GM12878 (cell line): ENCODE measurements around the gene PLXNA2. TPM values are rescaled to one million over a fixed set of nuclear protein-coding genes. Genes with fewer than 3 reads are reported as not detected.

Experiments used
- ATAC-seq: fragments of 200-7000 bp; cut with Tn5 transposase; 3 replicates; pipeline ENCODE4 v1.9.1; 2020; ENCODE audit warnings: mild to moderate bottlenecking, moderate library complexity
- BruUV-seq: library from RNA; stranded (reverse); fragments of 400-500 nt; replicated peaks from 2 replicates; lab custom pipeline; 2021; lab: Mats Ljungman, UMichigan
- CTCF ChIA-PET: fragments of 300-600 bp; sonication (Branson Sonifier 250); formaldehyde crosslinking; extraction: SDS; loops from one replicate; lab custom pipeline; 2021; ENCODE audit warnings: inconsistent platforms; lab: Yijun Ruan, JAX
- POLR2A ChIA-PET: fragments of 350-600 bp; formaldehyde crosslinking; extraction: SDS; loops from one replicate; lab custom pipeline; 2021; ENCODE audit warnings: inconsistent platforms; lab: Charles Lee
- RAD21 ChIA-PET: fragments of 300-600 bp; sonication (Branson Sonifier 250); formaldehyde crosslinking; loops from one replicate; lab custom pipeline; 2023; ENCODE audit warnings: antibody characterized with exemption; ENCODE audit not compliant: unreplicated experiment; lab: Charles Lee
- SMC1A ChIA-PET: fragments of 300-600 bp; sonication (Branson Sonifier 250); formaldehyde crosslinking; loops from one replicate; lab custom pipeline; 2023; ENCODE audit not compliant: unreplicated experiment, uncharacterized antibody; lab: Charles Lee
- DNase-seq: peaks from one replicate; pipeline ENCODE4 v3.0.0-alpha.2; 2011; ENCODE audit warnings: low read depth, low spot score
- FAIRE-seq: peaks from 3 replicates; lab custom pipeline; 2011; peaks lifted over from hg19 to GRCh38; lab: Jason Lieb, UNC
- H2AFZ ChIP-seq: 2 replicates; pipeline ENCODE4 v1.6.0; 2011; ENCODE audit warnings: low read depth, low read length, control low read depth; ENCODE audit not compliant: control insufficient read depth
- H3K27ac ChIP-seq: 2 replicates; pipeline ENCODE4 v1.5.1; 2011; ENCODE audit warnings: control low read depth; ENCODE audit not compliant: control insufficient read depth, insufficient read depth
- H3K27me3 ChIP-seq, 2 experiments: replicated peaks in 1 of 2; 2 replicates each; pipeline versions ENCODE4 v1.6.0 to v1.6.1; 2011; ENCODE audit warnings: low read length in 1 of 2; ENCODE audit not compliant: control insufficient read depth in 2 of 2, insufficient read depth in 2 of 2
- H3K36me3 ChIP-seq, 2 experiments: 2 replicates each; pipeline ENCODE4 v1.5.1; 2011; ENCODE audit warnings: low read length in 1 of 2; ENCODE audit not compliant: control insufficient read depth in 2 of 2, insufficient read depth in 2 of 2
- H3K4me1 ChIP-seq: 2 replicates; pipeline ENCODE4 v1.6.1; 2011; ENCODE audit warnings: mild to moderate bottlenecking, low read length, moderate library complexity, mixed read lengths; ENCODE audit not compliant: control insufficient read depth, insufficient read depth
- H3K4me2 ChIP-seq: 2 replicates; pipeline ENCODE4 v1.6.0; 2011; ENCODE audit warnings: control low read depth; ENCODE audit not compliant: control insufficient read depth, insufficient read depth
- H3K4me3 ChIP-seq: fragments of 200-600 bp; sonication (generic); 2 replicates; pipeline ENCODE4 v1.5.1; 2016
- H3K79me2 ChIP-seq: 2 replicates; pipeline ENCODE4 v1.6.0; 2011; ENCODE audit warnings: low read length; ENCODE audit not compliant: control insufficient read depth, insufficient read depth
- H3K9ac ChIP-seq: 2 replicates; pipeline ENCODE4 v1.8.0; 2011; ENCODE audit warnings: low read length, control low read depth, mixed read lengths; ENCODE audit not compliant: control insufficient read depth, insufficient read depth
- H3K9me3 ChIP-seq: replicated peaks from 3 replicates; pipeline ENCODE4 v1.5.1; 2011; ENCODE audit warnings: mild to moderate bottlenecking, low read length; ENCODE audit not compliant: control insufficient read depth, insufficient read depth
- H4K20me1 ChIP-seq: 2 replicates; pipeline ENCODE4 v1.6.0; 2011; ENCODE audit not compliant: control insufficient read depth, insufficient read depth
- ASH2L ChIP-seq: fragments of 300-600, 200-600 bp; sonication (generic); IDR thresholded peaks from 2 replicates; pipeline ENCODE4 v1.6.1; 2017; ENCODE audit warnings: low read depth, mild to moderate bottlenecking, borderline replicate concordance
- CEBPZ ChIP-seq: fragments of 150-350 bp; IDR thresholded peaks from 2 replicates; pipeline ENCODE4 v1.6.1; 2016; ENCODE audit warnings: low read depth, low read length
- DPF2 ChIP-seq: fragments of 450-650 bp; IDR thresholded peaks from 2 replicates; pipeline ENCODE4 v1.6.1; 2017; ENCODE audit warnings: mild to moderate bottlenecking
- ELK1 ChIP-seq: IDR thresholded peaks from 2 replicates; pipeline ENCODE4 v1.6.1; 2012; ENCODE audit warnings: low read depth, low read length, improper control_type of control experiment
- HCFC1 ChIP-seq: fragments of 150-350 bp; IDR thresholded peaks from 2 replicates; pipeline ENCODE4 v1.6.1; 2014; ENCODE audit warnings: low read length
- NR2F1 ChIP-seq: fragments of 450-650 bp; conservative IDR thresholded peaks from 2 replicates; pipeline ENCODE4 v1.6.1; 2017; ENCODE audit warnings: mild to moderate bottlenecking
- NRF1 ChIP-seq: conservative IDR thresholded peaks from 2 replicates; pipeline ENCODE4 v1.6.1; 2011; ENCODE audit warnings: mild to moderate bottlenecking, low read depth, low read length, improper control_type of control experiment
- PAX5 ChIP-seq: IDR thresholded peaks from 2 replicates; pipeline ENCODE4 v1.6.1; 2011; ENCODE audit warnings: low read depth, low read length, borderline replicate concordance
- RB1 ChIP-seq: fragments of 450-650 bp; formaldehyde crosslinking; IDR thresholded peaks from 2 replicates; pipeline ENCODE4 v1.6.1; 2017; ENCODE audit warnings: mild to moderate bottlenecking, borderline replicate concordance
- RCOR1 ChIP-seq: conservative IDR thresholded peaks from 2 replicates; pipeline ENCODE4 v1.6.1; 2012; ENCODE audit warnings: low read depth, low read length, improper control_type of control experiment
- RFX5 ChIP-seq: IDR thresholded peaks from 2 replicates; pipeline ENCODE4 v1.6.1; 2011; ENCODE audit warnings: low read depth, low read length, improper control_type of control experiment
- SIX5 ChIP-seq: IDR thresholded peaks from 2 replicates; pipeline ENCODE4 v1.6.1; 2011; ENCODE audit warnings: mild to moderate bottlenecking, low read depth, low read length, moderate library complexity; ENCODE audit not compliant: severe bottlenecking
- SP1 ChIP-seq: IDR thresholded peaks from one replicate; pipeline ENCODE4 v1.6.1; 2011; ENCODE audit warnings: low read depth, low read length
- SREBF2 ChIP-seq: IDR thresholded peaks from 2 replicates; pipeline ENCODE4 v1.6.1; 2012; ENCODE audit warnings: mild to moderate bottlenecking, low read length
- STAT1 ChIP-seq: fragments of 450-650 bp; conservative IDR thresholded peaks from 2 replicates; pipeline ENCODE4 v1.6.1; 2014; ENCODE audit warnings: antibody characterized with exemption, mild to moderate bottlenecking
- STAT3 ChIP-seq: IDR thresholded peaks from 2 replicates; pipeline ENCODE4 v1.6.1; 2011; ENCODE audit warnings: low read depth, low read length, improper control_type of control experiment
- TBL1XR1 ChIP-seq: IDR thresholded peaks from 2 replicates; pipeline ENCODE4 v1.6.1; 2012; ENCODE audit warnings: low read depth, low read length, improper control_type of control experiment
- USF2 ChIP-seq: IDR thresholded peaks from 2 replicates; pipeline ENCODE4 v1.6.1; 2011; ENCODE audit warnings: low read depth, low read length, improper control_type of control experiment, borderline replicate concordance
- ZNF384 ChIP-seq: IDR thresholded peaks from 2 replicates; pipeline ENCODE4 v1.6.1; 2012; ENCODE audit warnings: low read depth, mild to moderate bottlenecking, low read length, improper control_type of control experiment, borderline replicate concordance
- WGBS: methylation state at CpG from one replicate; pipeline ENCODE4 v1.1.6; 2016; ENCODE audit warnings: low lambda C conversion rate; ENCODE audit not compliant: insufficient replicate concordance, insufficient coverage; ENCODE audit errors: missing lambda C conversion rate; 5-methylcytosine and 5-hydroxymethylcytosine counted together
- in situ Hi-C: fragments of 300-500 bp; cut with MboI; formaldehyde crosslinking; loops from 9 replicates; pipeline ENCODE4 v1.14.3; 2018; ENCODE audit warnings: mixed read lengths
- intact Hi-C: fragments of 100-400 bp; cut with micrococcal nuclease; formaldehyde crosslinking; loops from one replicate; pipeline ENCODE4 v1.14.2; 2022; ENCODE audit not compliant: unreplicated experiment
- polyA plus RNA-seq, 11 experiments: library from polyadenylated mRNA; depleted of rRNA in 4 of 11; unstranded in 6 of 11; stranded (reverse) in 5 of 11; fragments of >200 nt; fragmentation: Nextera tagmentation in 4 of 11; fragmentation: Illumina TruSeq in 1 of 11; extraction: Ambion mirVana in 4 of 11; extraction: Trizol in 1 of 11; gene quantifications; 1 replicate in 1 of 11; 2 replicates in 10 of 11; pipeline versions ENCODE4 v1.2.1 to v1.2.3, GENCODE V29; 2011 to 2016; ENCODE audit warnings: inconsistent platforms in 2 of 11, missing spikeins in 2 of 11, low read depth in 1 of 11
- total RNA-seq, 4 experiments: library from RNA; depleted of rRNA in 3 of 4; stranded (reverse); fragments of >200 nt in 3 of 4; fragmentation: Illumina TruSeq in 1 of 4; extraction: Trizol in 1 of 4; gene quantifications; 2 replicates each; pipeline versions ENCODE4 v1.2.1 to v1.2.3, GENCODE V29; 2013 to 2021

The PLXNA2 gene
- total and polyA plus RNA-seq, 10 of the 15 experiments (the other 5 are each of a cell fraction or from before 2014, with no cell fraction given) = under 0.01 to 0.08 (median 0.07) TPM; not detected in 4

- TF ChIP-seq ELK1 (no peak), ZNF384 (no peak), TBL1XR1 (no peak), STAT3 (no peak)
Measured at GRCh38 chr1:208002078-208002477, 242.1 kb downstream of the PLXNA2 start (continued).

- DNase-seq (no peak), FAIRE-seq (no peak), ATAC-seq (no peak)
- Histone ChIP-seq H3K79me2 (no peaks in the 10 kb centered on the region), H4K20me1 (no peaks in the 10 kb centered on the region), H3K4me3 (no peak overlapping the region), H3K9me3 (no peaks in the 10 kb centered on the region), H3K4me1 (no peaks in the 10 kb centered on the region), H3K27me3 (peaks cover 2 to 3% of the 10 kb centered on the region in 2 experiments; a peak in 2 of 4 replicates), H3K9ac (no peak overlapping the region), H2AFZ (no peak overlapping the region), H3K27ac (no peak overlapping the region), H3K4me2 (no peak overlapping the region), H3K36me3 (no peaks in the 10 kb centered on the region)
- ChIA-PET POLR2A (no interaction called here), SMC1A (interaction anchor here (1.4 to 1.5 kb wide), 2 partner anchors 103 to 116 kb away, joined by 3 to 5 read pairs; no protein-coding TSS in a partner anchor), CTCF (interaction anchor here (1.2 to 5.2 kb wide), 2 partner anchors 37 to 115 kb away, joined by 3 to 119 read pairs; no protein-coding TSS in a partner anchor), RAD21 (interaction anchor here (4.2 kb wide), 1 partner anchor 115 kb away, joined by 50 read pairs; no protein-coding TSS in a partner anchor)
- WGBS = 0% methylated on average over 4 of the region's 4 CpGs
- in situ Hi-C loops (no loop called here), intact Hi-C loops (no loop called here)
- BruUV-seq = no TSS peak
- TF ChIP-seq DPF2 = no peak
- no peak for TF ChIP-seq USF2
- no peak for TF ChIP-seq RFX5
- no peak for TF ChIP-seq SIX5
- TF ChIP-seq RCOR1 = no peak
- no peak for TF ChIP-seq HCFC1
- TF ChIP-seq STAT1 = no peak
- TF ChIP-seq CEBPZ = no peak
- TF ChIP-seq NRF1 = no peak
- no peak for TF ChIP-seq RB1
- TF ChIP-seq NR2F1 = no peak
- TF ChIP-seq SREBF2 = no peak
- TF ChIP-seq PAX5 = no peak
- no peak for TF ChIP-seq SP1
- no peak for TF ChIP-seq ASH2L
Measured at GRCh38 chr1:208000504-208000903, 243.7 kb downstream of the PLXNA2 start.
